MCF 10A (cell line): ENCODE data around the gene ADAM8. TPM values are rescaled to one million over a fixed set of nuclear protein-coding genes. Genes with fewer than 3 reads are reported as not detected.

Experiments
- BruUV-seq: library from RNA; stranded (reverse); fragments of 400-500 nt; replicated peaks from 2 replicates; lab custom pipeline; 2021; lab: Mats Ljungman, UMichigan
- CTCF ChIA-PET: fragments of 300-600 bp; sonication (Branson Sonifier 250); formaldehyde crosslinking; extraction: SDS; loops from one replicate; lab custom pipeline; 2021; ENCODE audit warnings: antibody characterized with exemption, inconsistent platforms; lab: Yijun Ruan, JAX
- POLR2A ChIA-PET: fragments of 300-600, 350-650 bp; sonication (Branson Sonifier 250); formaldehyde crosslinking; extraction: SDS; loops from one replicate; lab custom pipeline; 2020; ENCODE audit warnings: antibody characterized with exemption, inconsistent platforms; lab: Yijun Ruan, JAX
- DNase-seq: peaks from one replicate; pipeline ENCODE4 v3.0.0-alpha.2; 2018; ENCODE audit not compliant: unreplicated experiment
- H3K27ac Mint-ChIP-seq: one replicate; pipeline ENCODE4 v1.8.0; 2022; ENCODE audit warnings: mild to moderate bottlenecking, low read depth, mixed read lengths; ENCODE audit not compliant: unreplicated experiment
- H3K27me3 Mint-ChIP-seq: one replicate; pipeline ENCODE4 v1.8.0; 2022; ENCODE audit warnings: mixed read lengths; ENCODE audit not compliant: insufficient read depth, unreplicated experiment
- H3K36me3 Mint-ChIP-seq: one replicate; pipeline ENCODE4 v1.8.0; 2022; ENCODE audit warnings: mild to moderate bottlenecking, moderate library complexity, mixed read lengths; ENCODE audit not compliant: insufficient read depth, unreplicated experiment
- H3K4me1 Mint-ChIP-seq: one replicate; pipeline ENCODE4 v1.8.0; 2022; ENCODE audit warnings: mixed read lengths; ENCODE audit not compliant: insufficient read depth, unreplicated experiment
- H3K4me3 Mint-ChIP-seq: one replicate; pipeline ENCODE4 v1.8.0; 2022; ENCODE audit warnings: mild to moderate bottlenecking, moderate library complexity, mixed read lengths; ENCODE audit not compliant: unreplicated experiment
- H3K9me3 Mint-ChIP-seq: one replicate; pipeline ENCODE4 v1.8.0; 2022; ENCODE audit warnings: mixed read lengths; ENCODE audit not compliant: unreplicated experiment
- CTCF ChIP-seq: fragments of 200-600 bp; IDR thresholded peaks from one replicate; pipeline ENCODE4 v1.8.0; 2022; ENCODE audit warnings: antibody characterized with exemption, mild to moderate bottlenecking; ENCODE audit not compliant: unreplicated experiment
- intact Hi-C: fragments of 100-400 bp; cut with micrococcal nuclease; formaldehyde crosslinking; loops from 2 replicates; pipeline ENCODE4 v1.14.1; 2022
- total RNA-seq: library from RNA; stranded (reverse); gene quantifications from 2 replicates; pipeline ENCODE4 v1.2.3, GENCODE V29; 2022

Gene ADAM8
- total RNA-seq, 1 experiment from 2014 or later: 23.2 TPM

DNA sequence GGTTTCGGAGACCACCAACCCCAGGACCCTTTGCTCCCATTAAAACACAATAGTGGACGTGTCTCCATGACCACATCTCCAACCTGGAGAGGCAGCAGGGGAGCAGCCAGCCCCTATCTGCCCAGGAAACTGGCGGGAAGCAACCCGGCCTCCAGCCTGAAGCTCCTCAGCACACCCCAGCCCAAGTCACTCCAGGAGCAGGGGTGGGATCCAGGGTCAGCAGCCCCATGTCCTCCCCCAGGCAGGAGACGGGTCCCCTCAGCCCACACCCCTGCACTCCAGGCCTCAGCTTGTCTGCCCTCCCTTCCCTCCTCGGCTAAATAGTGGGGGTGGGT, 601 bp downstream of the ADAM8 start:
- CTCF ChIA-PET: interaction anchor here (0.6 to 1.1 kb wide), 2 partner anchors 19 to 130 kb away, joined by 3 to 4 read pairs; no protein-coding TSS in a partner anchor
- no peak for DNase-seq
- Mint-ChIP-seq H3K36me3 (peaks cover 13% of the 10 kb centered on the region), H3K4me3 (peak overlapping the region; percentile 40), H3K27me3 (no peaks in the 10 kb centered on the region), H3K27ac (no peak overlapping the region), H3K9me3 (no peaks in the 10 kb centered on the region), H3K4me1 (peaks cover 16% of the 10 kb centered on the region)
- TF ChIP-seq CTCF: no peak
- BruUV-seq: no TSS peak
- POLR2A ChIA-PET: interaction anchor here (4.7 kb wide), 1 partner anchor 18 kb away, joined by 45 read pairs; no protein-coding TSS in a partner anchor
- intact Hi-C loops: no loop called here

DNA sequence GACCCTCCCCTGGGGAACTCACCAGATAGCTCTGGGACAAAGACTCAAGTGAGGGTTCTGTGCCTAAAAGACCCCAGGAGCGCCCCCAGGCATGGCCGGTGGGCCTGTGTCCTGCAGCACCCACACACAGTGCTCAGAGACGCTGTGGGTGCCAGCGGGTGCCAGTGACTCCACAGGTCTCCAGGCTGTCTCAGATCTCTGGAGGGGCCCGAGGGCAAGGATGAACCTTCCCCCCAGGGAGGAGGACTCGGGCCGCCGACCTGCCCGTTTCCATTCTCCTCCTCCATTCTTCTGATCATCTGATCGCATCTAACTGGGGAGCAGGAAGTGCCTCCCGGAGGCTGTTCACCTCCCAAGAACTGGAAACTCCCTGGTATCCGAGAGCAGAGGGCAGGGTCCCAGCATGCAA, 980 bp downstream of the ADAM8 start:
- no peaks in the 10 kb centered on the region for H3K27me3 Mint-ChIP-seq
- intact Hi-C loops: no loop called here
- H3K36me3 Mint-ChIP-seq: peaks cover 13% of the 10 kb centered on the region
- no peak for TF ChIP-seq CTCF
- DNase-seq: peak; percentile 25
- H3K27ac Mint-ChIP-seq: no peak overlapping the region
- H3K4me1 Mint-ChIP-seq: peaks cover 16% of the 10 kb centered on the region
- no peaks in the 10 kb centered on the region for H3K9me3 Mint-ChIP-seq
- POLR2A ChIA-PET: interaction anchor here (1.2 to 4.7 kb wide), 2 partner anchors 17 kb away, joined by 4 to 45 read pairs; no protein-coding TSS in a partner anchor
- CTCF ChIA-PET: interaction anchor here (0.6 to 1.1 kb wide), 5 partner anchors 9 to 130 kb away, joined by 3 to 4 read pairs (median 3); partner anchors contain the start of gene FUOM
- peak overlapping the region; percentile 40 for H3K4me3 Mint-ChIP-seq
- BruUV-seq: no TSS peak

DNA sequence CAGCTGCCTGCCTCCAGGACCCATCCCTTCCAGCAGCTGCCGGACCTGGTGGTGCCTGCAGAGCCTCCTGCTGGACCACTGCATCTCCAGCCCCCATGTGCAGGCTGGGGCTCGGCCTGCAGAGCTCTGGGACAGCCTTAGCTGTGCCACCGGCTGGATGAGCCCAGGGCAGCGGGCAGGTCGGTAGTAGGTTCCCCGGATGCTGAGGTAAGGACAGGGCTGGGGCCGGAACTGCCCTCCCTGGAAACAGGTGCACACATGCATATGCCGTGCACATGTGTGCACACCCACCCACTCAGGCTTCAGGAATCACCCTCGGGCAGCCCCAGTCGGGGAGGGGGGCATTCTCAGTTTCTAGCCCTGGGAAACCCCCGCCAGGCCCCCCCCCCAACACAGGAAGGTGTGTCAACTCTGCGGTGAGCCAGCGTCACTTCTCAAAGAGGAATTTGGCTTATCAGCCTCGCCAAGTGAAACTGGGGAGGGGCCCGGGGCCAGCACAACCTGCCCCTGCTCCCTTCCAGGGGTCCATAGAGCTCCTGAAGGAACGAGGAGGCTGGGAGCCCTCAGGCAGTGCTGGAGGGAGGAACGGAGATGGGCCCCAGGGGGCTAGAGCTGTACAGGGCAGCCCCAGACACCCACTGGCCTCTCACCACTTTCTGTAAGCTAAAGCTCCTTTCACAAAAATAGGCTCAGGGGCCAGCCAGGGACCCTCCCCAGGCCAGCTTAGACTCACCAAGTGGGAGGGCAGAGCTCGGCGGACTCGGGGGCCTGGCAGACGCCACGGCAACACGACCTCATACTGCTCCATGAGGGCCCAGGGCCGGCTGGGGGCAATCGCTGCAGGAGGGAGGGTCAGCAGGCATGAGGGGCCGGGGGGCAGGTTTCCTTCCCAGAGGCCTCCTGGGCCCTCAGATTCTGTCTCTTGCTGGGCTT, 1.7 kb downstream of the ADAM8 start:
- Mint-ChIP-seq H3K27ac (peak overlapping the region; percentile 77), H3K4me3 (peak overlapping the region; percentile 40), H3K36me3 (peaks cover 12% of the 10 kb centered on the region), H3K27me3 (no peaks in the 10 kb centered on the region), H3K9me3 (no peaks in the 10 kb centered on the region), H3K4me1 (peaks cover 16% of the 10 kb centered on the region)
- DNase-seq: peak; percentile 81
- CTCF ChIA-PET: interaction anchor here (0.6 to 1.3 kb wide), 7 partner anchors 9 to 888 kb away, joined by 3 to 5 read pairs (median 3); partner anchors contain the start of gene FUOM
- intact Hi-C loops: no loop called here
- TF ChIP-seq CTCF: no peak
- no TSS peak for BruUV-seq
- POLR2A ChIA-PET: interaction anchor here (1.1 to 4.7 kb wide), 4 partner anchors 11 to 18 kb away, joined by 3 to 45 read pairs (median 4); no protein-coding TSS in a partner anchor

GRCh38 chr10:133273534-133274143, 3.0 kb downstream of the ADAM8 start:
- ChIA-PET POLR2A (no interaction called here), CTCF (interaction anchor here (0.8 kb wide), 1 partner anchor 33 kb away, joined by 3 read pairs; no protein-coding TSS in a partner anchor)
- intact Hi-C loops: no loop called here
- BruUV-seq: no TSS peak
- Mint-ChIP-seq H3K36me3 (peaks cover 6% of the 10 kb centered on the region), H3K4me3 (no peak overlapping the region), H3K4me1 (peaks cover 12% of the 10 kb centered on the region), H3K27me3 (no peaks in the 10 kb centered on the region), H3K9me3 (no peaks in the 10 kb centered on the region), H3K27ac (no peak overlapping the region)
- DNase-seq: no peak
- no peak for TF ChIP-seq CTCF
